Pons (tissue), 1 donor: ENCODE results near the gene RPLP1.

ENCODE experiments used
- DNase-seq: peaks from one replicate; pipeline ENCODE4 v3.0.0-alpha.2; 2016; ENCODE audit warnings: low spot score

The RPLP1 gene

DNA sequence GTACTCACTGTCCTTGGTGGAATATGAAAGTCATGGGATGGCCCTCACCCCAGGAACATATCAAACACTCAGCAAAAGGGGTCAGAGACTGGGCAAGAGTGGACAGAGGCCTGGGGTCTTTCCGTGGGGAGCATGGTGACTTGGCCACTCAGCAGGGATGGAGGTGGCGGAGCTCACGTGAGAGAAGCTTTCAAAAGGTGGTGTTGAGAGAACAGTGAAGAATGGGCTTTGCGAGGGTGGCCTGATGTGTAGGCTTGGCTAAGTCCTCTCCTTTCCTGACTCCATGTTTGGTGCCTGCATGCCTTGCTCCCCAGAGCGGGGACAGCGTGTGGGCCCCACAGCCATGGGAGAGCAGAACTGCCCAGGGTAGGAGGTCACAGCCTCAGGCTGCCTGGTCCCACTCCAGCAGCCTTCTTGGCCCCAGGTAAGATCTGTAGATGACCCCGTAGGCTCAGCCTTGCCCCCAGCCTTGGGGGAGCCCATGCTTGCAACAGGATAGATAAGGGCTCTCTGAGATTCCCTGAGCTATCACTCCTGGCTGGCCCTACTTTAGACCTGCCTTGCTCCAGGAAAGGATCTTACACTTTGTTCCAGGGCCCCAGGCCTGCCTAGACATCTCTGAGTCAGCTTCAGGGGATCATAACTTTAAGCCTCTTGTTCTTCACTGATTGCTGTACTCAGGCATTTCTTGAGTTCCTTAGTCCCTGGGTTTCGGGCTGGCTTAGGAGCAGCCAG lies 17.0 kb downstream of the RPLP1 start:
- DNase-seq, result no peak

DNA sequence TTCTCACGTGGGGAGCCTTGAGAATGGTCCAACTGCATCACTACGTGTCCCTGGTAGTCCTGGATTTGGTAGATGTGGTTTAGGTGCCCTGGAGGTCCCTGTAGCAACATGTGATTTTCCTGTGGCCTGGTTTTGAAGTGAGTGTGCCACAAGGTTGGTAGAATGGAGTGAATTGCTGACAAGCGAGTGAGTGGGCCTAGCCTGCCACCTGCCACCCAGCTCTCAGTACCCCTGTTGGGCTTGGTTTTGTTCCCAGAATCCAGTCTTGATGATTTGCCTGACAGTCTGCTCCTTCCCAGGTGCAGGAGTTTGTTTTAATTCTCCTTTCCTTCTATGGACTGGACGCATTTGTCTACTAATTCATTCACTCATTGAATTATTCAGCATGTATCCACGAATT lies 19.4 kb downstream of the RPLP1 start:
- DNase-seq, result no peak

DNA sequence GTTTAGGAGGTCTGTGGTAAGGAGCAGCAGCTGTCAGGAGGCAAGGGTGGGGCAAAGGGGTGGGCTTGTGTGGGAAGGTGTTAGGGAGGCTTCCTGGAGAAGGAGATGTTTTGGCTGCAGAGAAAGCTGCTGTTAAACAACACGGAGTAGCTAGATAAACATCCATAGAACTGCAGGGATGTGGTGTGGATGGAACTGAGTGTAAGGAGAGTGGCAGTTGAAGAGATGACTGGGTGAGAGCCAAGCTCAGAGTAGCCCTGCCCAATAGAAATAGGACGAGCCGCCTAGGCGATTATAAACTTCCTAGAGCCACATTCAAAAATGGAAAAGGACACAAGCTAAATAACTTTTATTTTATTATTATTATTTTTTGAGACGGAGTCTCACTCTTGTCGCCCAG lies 19.9 kb downstream of the RPLP1 start:
- no peak for DNase-seq

DNA sequence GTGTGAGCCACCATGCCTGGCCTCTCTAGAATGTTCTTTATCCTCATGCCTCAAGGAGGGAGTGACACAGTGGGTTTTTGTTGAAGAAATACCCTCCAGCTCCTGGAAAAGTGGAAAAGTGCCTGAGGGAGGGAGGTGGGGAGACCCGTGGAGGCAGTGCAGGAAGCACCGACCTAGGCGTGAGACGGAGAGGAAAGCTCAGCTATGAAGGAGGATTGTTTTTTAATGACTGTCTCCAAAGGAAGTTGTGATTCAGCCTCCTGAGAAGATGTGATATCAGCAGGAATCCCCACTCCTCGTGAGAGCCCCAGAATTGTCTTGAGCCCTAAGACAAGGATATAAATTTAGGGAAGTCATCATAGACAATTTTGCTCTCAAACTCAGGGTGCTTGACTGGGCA lies 21.7 kb downstream of the RPLP1 start:
- no peak for DNase-seq

DNA sequence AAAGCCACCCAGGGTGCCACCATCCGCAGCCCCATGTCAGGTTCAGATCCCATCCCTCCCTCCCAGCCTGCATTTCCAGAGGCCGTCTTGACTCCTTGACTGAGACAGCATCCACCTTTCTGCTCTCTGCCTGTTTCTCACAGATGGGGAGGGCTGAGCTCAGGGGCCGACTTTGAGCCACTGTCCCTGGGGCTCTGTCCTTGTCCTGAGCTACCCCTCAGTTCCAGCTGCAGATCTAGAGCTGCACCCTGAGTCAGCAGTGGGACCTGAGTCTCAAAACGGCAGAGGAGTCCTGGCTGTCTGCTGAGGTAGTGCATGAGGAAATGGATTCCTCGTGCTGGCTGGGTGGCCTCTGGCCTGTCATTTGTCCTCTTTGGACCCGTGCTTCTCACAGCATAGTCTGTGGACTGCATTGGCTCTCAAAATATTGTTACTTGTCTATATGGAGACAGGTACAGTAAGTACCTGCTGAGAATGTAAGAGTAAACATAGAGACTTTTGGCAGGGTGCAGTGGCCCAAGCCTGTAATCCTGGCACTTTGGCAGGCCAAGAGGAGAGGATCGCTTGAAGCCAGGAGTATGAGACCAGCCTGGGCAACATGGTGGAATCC lies 22.3 kb downstream of the RPLP1 start:
- no peak for DNase-seq

DNA sequence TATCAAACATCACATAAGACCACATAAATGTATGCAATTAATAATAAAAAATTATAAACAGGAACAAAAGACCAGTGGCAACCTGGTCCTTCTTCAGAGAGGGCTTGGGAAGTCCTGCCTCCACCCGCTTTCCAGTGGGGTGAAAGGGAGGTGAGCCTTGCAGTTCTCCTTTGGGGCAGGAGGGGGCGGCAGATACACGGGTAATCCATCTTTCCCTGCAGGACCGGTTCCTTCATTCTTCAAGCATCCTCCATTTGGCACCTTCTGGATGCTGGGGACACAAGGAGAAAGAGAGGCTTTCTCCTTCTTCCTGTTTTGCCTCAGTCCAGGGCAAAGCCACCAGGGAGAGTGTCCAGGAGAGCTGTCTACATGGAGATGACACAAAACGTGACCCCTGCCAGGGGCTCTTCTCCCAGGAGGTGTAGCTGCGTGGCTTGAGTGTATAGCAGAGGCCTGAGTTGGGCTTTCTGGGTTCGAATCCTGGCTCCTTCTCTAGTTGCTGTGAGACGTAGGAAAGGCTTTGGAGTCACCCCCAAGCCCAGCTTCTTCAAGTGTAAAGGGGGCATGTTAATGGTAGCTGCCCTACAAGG lies 23.2 kb downstream of the RPLP1 start:
- peak; percentile 69 for DNase-seq

DNA sequence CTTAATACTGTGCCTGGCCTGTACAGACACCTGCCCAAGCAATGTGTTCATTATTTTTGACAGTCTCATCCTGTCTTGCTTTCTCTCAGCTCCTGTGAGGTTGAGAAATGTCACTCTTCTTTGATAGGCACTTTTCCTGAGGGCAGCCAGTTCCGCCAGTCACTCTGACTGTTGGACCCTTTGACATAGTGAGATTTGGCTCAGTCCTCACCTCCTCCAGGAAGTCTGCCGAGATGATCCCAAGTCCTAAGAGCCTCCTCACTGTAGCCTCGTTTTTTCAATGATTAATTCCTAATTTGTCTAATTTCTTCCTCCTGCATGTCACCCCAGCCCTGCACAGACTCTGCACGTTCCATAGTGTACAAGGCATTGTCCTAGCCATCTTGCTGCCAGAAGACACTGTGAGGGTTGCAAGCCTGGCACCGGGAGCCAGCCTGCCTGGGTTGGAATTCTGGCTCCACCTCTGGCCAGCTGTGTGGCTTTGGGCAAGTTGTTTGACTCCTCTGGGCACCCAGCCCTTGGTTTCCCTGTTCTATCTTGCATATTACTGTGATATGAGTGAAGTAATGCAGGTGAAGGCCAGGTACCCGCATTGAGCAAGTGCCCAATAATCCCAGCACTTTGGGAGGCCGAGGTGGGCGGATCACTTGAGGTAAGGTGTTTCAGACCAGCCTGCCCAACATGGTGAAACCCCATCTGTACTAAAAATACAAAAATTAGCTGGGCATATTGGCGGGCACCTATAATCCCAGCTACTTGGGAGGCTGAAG lies 24.3 kb downstream of the RPLP1 start:
- no peak for DNase-seq

DNA sequence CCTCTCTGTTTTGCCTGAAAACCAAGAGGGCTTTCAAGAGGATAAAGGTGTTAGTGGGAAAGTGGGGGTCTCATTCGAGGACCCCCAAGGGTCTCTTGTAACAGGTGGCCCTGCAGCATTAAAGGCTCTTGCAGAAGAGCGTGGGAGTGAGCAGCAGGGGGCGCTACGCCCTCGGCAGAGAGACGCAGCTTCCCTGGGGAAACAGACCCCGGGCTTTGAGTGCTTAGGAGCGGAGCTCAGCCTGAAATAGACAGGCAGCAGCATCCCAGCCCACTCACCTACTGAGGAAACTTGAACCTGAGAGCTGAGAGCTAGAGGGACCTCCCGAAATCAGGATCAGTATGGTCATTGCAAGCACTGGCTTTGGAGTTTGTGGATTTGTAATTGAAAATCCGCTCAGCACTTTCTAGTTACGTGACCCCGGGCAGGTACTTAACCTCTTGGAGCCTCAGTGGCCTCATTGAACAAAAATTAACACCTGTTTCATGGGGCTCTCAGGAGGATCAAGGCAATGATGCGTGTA lies 25.7 kb downstream of the RPLP1 start:
- DNase-seq, result peak; percentile 35

DNA sequence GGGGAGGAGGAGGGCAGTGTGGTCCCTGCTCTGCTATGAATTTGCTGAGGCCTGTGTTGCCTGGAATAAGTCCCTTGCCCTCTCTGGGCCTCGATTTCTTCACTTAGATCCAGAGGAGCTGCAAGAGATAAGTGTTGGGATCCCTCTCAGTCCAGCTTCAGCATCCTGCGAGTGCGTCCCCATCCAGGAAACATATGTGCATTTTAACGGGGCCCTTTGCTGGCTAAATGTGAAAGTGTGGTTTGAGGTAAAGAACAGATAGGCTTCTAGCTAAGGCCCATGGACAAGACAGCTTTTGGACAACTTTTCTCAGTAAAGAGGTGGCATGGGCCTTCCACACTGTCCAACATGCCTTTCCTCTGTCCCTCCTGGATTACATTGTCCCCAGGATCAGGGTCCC lies 26.5 kb downstream of the RPLP1 start:
- no peak for DNase-seq

DNA sequence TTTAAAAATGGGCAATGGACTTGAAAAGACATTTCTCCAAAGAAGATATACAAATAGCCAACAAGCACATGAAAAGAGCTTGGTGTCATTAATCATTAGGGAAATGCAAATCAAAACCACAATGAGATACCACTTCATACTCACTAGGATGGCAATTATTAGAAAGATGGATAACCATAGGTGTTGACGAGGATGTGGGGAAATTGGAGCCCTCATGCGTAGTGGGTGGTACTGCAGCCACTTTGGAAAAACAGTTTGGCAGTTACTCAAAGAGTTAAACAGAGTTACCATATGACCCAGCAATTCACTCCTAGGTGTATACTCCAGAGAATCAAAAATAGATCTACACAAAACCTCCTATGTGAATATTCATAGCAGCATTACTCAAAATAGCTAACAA lies 27.4 kb downstream of the RPLP1 start:
- DNase-seq, result no peak

DNA sequence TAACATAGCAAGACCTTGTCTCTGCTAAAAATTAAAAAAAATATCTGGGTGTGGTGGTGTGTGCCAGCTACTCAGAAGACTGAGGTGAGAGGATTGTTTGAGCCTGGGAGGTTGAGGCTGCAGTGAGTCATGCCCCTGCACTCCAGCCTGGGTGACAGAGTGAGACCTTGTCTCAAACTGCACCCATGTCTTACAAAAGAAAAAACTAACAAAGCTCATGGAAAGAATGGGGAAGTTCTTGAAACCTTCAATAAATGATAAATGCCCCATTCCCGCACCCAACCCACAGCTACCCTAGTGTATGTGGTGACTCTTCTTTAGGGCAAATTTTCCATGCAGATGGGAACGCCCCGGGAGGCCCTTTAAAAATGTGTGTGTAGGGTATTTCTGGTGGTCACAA lies 28.3 kb downstream of the RPLP1 start:
- DNase-seq, result no peak

DNA sequence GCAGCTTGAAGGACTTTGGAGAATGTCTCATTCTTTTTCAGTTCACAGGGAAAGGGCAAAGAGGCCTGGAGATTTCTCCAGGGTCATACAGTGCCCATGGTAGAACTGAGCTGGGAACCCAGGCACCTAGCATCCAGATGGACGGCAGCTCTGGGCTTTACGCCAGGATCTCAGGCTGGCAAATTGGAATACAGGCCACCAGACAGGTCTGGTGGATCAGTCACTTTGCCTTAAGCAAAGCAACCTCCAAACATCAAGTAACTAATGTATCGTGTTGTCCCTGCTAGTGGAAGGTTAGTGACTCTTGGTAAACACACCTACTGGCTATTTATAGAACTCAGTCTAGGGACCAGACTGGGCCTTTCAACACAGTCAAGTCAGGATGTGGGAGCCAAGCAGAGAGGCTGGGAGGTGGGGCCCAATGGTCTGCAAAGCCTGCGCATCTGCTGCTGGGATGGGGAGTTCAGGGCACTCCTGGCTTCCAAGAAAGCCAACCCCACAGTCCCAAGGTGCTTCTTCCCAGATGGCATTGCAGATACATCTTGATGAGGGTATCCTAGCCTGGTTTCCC lies 30.2 kb downstream of the RPLP1 start:
- DNase-seq, result no peak

DNA sequence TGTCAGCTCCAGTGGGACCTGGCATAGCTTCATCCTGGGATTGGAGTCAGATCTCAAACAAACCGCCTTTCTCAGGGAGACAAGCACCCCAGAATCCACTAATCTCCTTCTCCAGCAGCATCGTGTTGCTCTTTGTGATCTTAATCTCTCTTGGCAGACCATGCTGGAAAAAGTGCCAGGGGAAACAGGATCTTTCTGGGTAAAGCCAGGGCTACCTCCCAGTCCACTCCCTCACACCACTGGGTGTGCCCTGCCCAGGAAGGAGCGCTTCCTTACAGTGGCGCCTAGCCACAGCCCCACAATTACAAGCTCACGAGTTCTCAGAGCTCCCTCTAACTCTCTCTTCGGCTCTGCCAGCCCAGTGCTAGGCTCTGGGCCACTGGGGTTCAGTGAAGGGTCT lies 32.2 kb downstream of the RPLP1 start:
- DNase-seq, result no peak

DNA sequence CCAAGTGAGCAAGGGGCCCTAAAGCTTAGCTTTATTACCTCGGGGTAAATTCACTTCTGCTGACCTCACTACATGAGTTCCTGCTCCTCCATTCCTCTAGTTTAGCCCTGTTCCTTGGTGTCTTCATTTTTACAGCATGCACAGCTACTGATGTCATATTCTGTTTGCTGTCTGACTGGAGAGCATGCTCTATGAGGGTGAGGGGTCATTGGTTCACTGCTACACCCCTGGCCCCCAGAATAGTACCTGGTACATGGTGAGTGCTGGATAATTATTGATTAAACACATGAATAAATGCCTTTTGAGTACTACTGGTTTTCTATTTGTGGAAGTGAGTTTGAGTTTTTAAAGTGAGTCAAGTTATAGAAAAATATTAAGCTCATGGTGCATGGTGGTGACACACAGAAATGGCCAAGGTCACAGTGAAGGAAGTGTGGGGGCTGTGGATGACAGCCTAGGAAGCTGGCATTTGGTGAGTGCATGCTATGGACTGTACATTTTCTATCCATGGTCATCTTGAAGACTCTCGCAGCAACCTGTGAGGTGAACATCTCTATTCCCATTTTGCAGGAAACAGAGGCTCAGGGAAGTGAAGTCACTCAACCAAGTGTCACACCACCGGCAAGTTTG lies 34.0 kb downstream of the RPLP1 start:
- DNase-seq, result no peak

DNA sequence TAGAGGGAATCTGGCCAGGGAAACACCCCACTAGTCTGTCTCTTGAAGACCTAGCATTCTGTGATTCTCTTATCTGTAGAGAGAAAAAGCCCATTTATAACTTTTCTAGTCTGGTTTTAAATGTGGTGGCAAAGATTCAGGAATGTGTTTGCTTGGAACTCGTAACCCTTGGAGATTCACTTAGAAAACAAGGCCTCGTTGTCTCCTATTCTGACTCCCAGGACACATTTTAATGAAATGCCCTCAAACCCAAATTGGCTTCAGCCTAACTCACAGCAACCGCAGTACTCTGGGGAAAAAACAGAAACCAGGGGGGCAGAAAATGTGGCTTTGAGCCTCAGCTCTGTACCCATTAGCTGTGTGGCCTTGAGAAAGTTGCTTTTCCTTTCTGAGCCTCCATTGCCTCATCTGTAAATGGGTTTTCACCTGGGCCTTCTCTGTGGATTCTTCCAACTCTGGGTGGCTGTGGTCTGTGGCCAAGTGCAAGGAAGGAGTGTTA lies 36.5 kb downstream of the RPLP1 start:
- peak; percentile 69 for DNase-seq

DNA sequence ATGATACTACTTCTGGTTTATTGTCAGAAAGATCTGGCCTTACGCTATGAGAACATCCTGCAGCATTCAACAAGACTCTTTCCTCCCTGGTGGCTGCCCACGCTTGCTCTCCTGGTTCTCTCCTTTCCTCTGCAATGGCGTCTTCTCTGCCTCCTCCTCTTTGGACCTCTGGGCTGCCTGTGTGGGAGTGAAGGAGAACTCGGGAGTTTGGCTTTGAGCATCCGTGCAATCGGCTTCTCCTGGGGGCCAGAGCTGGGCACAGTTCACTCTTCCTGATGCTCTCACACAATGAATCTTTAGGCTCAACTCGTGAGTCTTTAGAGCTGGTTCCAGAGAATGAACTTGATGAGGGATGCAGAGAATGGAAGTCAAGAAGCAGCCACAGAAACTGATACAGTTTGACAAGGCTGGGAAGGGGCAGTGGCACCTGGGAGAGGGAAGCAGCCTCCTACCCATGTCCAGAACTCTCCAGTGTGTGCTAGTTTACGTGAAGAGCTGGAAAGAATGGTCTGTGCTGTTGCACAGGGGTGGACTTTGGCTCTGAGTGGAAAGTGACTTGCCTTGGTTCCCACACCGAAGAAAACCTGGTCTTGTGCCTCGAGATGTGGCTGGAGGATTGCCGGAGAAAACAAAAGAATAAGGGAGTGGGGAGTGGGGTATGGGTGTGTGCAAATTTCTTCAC lies 37.9 kb downstream of the RPLP1 start:
- DNase-seq, result no peak

DNA sequence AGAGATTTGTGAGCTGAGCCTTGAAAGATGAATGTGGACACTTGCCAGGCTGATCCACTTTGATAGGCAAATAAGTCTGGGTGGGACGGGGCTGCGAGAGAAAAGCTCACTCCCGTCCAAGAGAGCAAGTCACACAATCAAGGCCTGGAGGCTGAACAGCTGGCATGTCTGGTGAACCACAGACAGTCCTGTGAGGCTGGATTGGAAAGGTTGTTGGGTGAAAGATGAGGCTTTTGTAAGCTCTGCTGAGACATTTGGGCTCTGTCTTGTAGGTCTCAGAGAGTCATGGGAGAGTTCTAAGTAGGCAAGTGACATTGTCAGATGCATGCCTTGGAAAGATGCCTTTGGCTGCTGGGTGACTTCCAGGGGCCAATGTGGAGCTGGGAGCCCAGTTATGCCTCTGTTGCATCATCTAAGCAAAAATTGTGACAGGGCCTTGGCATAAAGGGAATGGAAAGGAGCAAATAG lies 38.5 kb downstream of the RPLP1 start:
- DNase-seq, result peak; percentile 24

DNA sequence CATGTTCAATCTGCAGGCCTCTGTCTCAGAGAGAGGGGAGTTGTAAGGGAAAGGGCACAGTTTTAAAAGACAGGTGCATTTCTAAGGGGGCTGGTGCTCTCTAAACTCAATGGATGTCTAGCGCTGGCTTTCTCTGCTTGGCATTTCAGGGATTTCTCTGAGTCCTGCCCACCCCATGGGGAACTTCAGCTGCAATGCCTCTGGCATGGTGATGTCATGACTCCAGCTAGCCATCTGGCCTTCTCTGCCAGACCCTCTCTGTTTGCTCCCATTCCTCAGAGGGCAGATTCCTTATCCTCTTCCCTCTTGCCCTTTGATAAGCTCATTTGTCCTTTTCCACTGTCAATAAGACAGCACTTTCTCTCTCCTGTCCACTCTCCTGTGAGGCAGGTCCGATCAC lies 40.8 kb downstream of the RPLP1 start:
- DNase-seq, result no peak

DNA sequence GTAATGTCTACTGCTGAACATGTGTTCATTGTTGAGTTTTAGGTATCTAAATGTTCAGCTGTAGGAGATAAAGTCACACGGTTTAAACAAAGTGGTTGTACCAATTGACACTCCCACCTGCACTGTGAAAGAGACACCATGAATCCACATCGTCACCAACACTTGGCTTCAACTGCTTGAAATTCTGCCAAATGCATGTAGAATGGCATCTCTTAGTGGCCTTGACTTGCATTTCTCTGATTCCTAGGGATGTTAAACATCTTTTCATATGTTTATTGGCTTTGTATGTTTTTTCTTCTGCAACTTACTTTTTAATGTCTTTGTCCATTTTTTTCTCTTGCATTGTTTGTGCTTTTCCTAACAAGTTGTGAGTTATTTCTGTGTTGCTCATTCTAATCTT lies 43.4 kb downstream of the RPLP1 start:
- no peak for DNase-seq

DNA sequence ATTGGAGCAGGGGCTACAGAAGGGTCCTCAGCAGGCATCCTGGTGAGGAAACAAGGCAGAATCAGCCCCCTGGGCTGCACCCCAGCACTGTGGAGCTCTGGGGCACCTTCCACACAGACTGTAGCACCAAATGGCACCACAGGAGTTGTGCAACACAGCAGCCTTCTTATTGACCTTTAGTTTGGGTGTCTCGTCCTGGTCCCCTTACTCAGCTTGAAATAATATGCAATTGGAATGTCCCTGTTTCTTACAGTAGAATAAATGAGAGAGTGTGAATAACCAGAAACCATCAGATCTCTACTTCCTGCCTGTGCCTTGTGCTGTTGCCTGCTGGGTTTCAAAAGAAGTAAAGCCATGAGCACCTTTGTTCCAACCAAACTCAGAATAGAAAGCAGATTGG lies 44.5 kb downstream of the RPLP1 start:
- no peak for DNase-seq

DNA sequence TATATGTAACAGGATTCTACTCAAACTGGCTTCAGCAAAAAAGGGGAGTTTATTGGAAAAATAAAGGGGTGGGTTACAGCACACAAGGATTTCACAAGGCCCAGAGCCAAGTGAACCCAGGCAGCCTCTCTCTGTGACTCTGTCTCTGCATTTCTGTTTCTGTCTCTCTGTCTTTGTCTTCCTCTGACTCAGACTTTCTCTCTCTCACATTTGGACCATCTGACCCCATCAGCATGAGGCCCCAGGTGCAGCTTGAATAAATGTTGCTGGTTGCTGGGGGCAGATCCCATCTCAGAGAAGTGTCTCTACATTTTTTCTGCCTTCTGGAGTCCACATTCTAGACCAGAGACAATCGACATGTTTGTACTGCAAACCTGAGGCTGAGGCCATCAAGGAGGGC lies 45.0 kb downstream of the RPLP1 start:
- no peak for DNase-seq
